Measurements from ENCODE around the gene KCNJ4. TPM values are rescaled to one million over a fixed set of nuclear protein-coding genes. Genes with fewer than 3 reads are reported as not detected.
A peak's percentile ranks its signal among the peaks of the same experiment; 100 is the strongest.
"Not testable (repeated sequence)": the region's sequence is repeated elsewhere in the genome, so short reads cannot be mapped to it uniquely, and the experiment has no call there.

KCNJ4 gene
- total RNA-seq, 1 donor from 2014 or later: 16.0 TPM

- intact Hi-C loops (cut with DNase I): no loop called here
- ATAC-seq (no peak), DNase-seq (ENCODE audit: missing footprints) (no peak)
Observed at GRCh38 chr22:38477585-38477984, 22.6 kb upstream of the KCNJ4 start.

- ATAC-seq: no peak
- intact Hi-C loops (cut with DNase I): no loop called here
- peak; percentile 9 for DNase-seq (ENCODE audit: missing footprints)
Observed at GRCh38 chr22:38474003-38474607, 19.1 kb upstream of the KCNJ4 start.

GRCh38 chr22:38471237-38471636 lies 16.2 kb upstream of the KCNJ4 start:
- intact Hi-C loops (cut with DNase I): no loop called here
- DNase-seq (ENCODE audit: missing footprints): peak; percentile 30
- ATAC-seq: no peak

DNA sequence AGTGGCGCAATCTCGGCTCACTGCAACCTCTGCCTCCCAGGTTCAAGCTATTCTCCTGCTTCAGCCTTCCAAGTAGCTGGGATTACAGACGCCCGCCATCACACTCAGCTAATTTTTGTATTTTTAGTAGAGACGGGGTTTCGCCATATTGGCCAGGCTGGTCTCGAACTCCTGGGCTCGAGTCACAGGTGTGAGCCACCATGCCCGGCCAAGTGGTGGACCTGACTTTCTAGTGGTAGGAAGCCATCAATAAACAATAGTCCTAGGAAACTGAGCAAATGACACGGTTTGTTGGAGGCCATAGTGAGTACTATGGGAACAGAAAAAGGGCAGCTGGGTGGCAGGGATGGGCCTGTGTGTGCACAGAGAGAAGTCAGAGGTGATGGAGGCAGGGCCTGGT lies 15.2 kb upstream of the KCNJ4 start:
- DNase-seq (ENCODE audit: missing footprints); intact Hi-C loops (cut with DNase I); ATAC-seq: not testable (repeated sequence)

DNA sequence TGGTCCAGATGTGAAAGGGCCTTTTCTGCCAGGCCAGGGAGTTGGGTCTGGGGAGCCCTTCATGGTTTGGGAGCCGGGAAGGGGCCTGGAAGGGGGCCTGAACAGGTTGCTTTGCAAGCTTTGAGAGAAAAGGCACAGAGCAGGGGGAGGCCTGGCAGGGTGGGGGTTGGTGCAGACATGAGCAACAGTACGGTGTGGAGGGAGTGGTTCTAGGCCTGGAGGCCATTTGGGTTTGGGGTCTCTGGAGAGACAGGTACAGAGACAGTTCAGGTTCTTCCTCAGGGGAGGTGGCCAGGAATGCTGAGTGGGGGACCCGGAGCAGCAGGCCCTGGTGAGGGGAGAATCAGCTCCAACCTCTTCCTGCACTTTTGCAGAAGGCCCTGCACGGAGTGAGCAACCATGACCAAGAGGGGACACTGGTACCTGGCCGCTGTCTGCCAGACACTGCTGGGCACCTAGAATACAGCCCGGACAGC lies 14.3 kb upstream of the KCNJ4 start:
- intact Hi-C loops (cut with DNase I): no loop called here
- DNase-seq (ENCODE audit: missing footprints) (no peak), ATAC-seq (no peak)

DNA sequence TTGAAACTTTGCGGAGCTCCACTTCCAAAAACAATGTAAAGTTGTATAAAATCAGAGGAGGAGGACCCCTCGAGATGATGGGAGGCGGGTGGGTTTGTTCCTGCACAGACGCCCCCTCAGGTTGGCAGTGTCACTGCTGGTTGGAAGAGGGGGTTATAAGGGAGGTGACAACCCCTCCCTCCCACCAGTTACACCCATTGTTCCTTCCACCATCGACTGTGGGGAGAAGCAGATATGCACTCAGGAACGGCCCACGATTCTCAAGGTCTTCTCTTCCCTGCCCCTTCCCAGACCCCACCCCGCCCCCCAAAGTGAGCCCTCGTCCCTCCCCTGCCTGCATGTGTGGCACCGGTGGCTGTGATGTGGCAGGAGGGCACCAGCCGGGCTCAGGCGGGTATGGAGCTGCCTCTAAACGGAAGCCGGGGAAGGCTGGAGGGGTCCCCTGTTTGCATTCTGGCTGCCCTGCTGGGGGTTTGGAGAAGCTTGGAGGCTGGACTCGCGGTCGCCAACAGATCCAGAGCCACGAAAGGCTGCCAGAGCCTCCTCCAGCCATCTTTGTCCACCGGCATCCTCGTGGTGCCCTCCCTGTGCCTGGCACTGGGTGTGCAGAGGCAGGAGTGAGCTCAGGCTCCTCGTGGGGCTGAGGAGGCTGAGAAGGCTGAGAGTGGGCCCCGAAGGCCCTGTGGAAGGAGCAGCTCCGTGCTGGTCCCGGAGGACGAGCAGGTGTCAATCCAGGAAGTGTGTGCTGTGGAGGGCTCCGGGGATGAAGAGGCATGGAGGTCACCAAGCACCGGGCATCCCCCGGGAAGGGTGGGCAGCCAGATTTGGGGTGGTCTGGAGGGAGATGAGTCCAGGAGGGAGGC lies 13.7 kb upstream of the KCNJ4 start:
- DNase-seq (ENCODE audit: missing footprints) (peak; percentile 51), ATAC-seq (no peak)
- intact Hi-C loops (cut with DNase I): no loop called here

DNA sequence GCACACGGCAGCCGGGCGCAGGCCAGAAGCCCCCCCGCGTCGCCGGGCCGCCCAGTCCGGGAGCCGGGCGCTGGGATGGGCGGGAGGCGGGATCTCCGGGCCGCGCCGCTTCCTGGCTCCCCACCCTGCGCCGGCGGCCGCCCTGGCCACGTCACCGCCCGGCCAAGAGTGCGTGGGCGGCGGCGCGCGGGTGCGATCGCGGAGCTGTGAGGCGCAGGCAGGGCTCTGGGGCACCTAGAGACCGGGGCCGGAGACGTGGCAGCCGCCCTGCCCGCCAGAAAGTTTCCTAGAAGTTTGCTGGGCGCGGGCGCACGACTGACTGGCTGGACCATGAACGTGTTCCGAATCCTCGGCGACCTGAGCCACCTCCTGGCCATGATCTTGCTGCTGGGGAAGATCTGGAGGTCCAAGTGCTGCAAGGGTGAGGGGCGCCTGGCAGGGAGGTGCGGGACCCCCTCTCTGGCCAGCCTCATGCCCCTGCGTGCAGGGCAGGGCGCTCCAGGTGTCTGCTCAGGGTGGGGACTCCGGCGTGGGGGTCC lies 13.0 kb upstream of the KCNJ4 start, which contains the start of gene KDELR3:
TSS of gene KDELR3 (plus strand) at position 193 of the 539 bp plus-strand sequence. CDS start at position 331, 138 bp downstream.
- ATAC-seq (peak; percentile 89), DNase-seq (ENCODE audit: missing footprints) (peak; percentile 80)
- intact Hi-C loops (cut with DNase I): no loop called here

- intact Hi-C loops (cut with DNase I): no loop called here
- ATAC-seq (no peak), DNase-seq (ENCODE audit: missing footprints) (no peak)
Observed at GRCh38 chr22:38467438-38467903, 12.5 kb upstream of the KCNJ4 start.

DNA sequence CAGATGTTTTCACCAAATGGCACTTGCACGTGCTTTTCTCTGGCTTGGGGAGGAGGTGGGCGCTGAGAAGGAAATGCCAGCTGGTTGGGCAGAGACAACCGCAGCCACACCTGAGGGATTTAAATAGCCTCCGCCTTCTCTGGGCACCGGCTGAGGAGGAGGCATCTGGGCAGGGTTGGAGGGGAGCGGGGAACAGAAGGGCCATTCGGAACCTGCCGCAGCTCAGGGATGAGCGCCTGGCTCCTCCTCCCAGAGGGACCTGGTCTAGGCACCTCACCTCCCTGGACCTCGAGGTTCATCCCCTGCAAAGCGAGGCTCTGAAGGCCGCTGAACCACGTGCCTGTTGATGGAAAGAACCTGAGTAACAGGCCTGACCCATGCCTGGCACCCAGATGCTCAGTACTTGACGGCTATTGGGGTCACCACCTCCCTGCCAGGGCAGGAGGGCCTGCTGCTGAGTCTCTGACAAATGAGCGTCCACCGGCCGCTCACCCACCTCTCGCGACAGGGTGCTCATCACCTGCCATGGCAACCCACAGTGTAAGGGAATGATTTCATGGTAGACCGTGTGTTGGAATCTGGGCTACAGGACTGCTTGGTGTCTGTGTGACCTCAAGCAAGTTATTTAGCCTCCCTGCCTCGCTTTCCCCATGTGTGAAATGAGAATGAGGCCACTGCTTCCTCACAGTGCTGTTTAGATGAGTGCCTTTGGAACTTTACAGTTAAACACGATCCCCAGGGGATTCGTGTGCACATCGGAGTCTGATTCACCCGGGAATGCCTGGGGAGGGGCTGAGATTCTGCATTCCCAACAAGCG lies 10.9 kb upstream of the KCNJ4 start:
- intact Hi-C loops (cut with DNase I): no loop called here
- ATAC-seq (no peak), DNase-seq (ENCODE audit: missing footprints) (no peak)

- intact Hi-C loops (cut with DNase I): loop anchor here (5.0 kb wide), 2 partner anchors 48 to 68 kb away; no protein-coding TSS in a partner anchor
- DNase-seq (ENCODE audit: missing footprints): no peak
- ATAC-seq: no peak
Observed at GRCh38 chr22:38464992-38465672, 10.1 kb upstream of the KCNJ4 start.

DNA sequence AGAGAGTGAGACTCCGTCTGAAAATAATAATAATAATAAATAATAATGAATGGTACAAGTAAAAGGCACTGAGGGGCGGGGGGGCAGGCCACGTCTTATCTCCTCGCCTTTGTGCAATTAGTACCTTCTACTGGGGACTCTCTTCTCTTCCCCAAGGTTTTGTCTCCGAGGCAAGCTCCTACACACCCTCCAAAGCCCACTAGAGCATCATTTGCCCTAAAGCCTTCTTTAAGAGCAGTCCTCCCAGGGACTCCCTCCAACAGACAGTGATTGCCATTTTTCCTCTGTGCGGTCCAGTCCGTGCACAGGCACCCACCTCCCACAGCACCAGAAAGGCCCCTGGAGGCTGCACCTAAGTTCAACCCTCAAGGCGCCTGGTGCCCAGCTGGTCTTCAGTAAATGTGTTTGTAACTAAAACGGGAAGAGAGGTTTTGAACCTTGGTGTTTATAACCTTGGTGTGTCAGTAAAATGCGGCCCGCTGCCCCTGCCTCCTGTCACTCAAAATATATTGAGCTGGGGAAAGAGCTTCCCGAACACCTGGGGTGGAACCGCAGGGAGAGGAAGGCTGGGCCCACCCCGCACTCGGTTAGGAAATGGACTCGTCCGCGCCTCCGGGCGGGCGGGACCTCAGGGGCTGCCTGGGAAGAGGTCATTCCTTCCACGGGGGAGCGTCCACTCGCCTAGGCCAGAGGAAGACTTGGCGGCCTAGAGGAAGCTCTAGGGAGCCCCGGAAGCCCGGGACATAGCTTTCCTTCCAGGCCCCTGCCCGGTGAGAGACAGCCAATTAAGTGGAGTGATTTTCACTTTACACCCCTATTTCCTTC lies 8.2 kb upstream of the KCNJ4 start:
- DNase-seq (ENCODE audit: missing footprints) (no peak), ATAC-seq (peak; percentile 63)
- intact Hi-C loops (cut with DNase I): loop anchor here (5.0 kb wide), 2 partner anchors 46 to 66 kb away; no protein-coding TSS in a partner anchor

DNA sequence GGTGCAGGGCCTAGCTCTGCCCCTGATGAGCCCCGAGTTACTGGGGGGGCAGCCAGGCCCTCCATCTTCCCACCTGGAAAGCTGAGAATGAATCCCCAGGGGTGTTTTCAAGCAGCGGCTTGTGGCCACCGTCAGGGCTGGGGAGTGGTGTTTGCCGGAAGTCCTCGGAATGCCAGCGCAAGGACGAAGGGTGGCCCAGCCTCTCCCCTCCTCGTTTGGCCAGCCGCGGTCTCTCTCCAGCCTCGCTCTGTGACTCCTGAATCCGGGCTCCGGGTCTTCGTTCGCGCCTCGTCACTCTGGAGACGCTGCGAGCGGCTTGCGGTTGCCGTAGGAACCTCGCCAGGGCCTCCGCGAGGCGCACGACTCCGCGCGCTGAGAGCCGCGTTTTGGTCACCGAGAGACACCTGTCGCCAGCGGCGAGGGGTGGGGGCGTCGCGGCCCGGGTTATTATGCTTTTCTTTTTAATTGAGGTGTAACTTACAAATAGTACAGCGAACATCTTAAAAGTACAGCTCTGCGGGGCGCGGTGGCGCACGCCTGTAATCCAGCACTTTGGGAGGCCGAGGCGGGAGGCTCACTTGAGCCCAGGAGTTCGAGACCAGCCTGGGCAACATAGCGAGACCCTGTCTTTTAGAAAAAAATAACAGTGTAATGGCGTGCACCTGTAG lies 6.5 kb upstream of the KCNJ4 start:
- DNase-seq (ENCODE audit: missing footprints) (peak; percentile 82), ATAC-seq (peak; percentile 64)
- intact Hi-C loops (cut with DNase I): loop anchor here (5.0 kb wide), 2 partner anchors 44 to 64 kb away; no protein-coding TSS in a partner anchor

DNA sequence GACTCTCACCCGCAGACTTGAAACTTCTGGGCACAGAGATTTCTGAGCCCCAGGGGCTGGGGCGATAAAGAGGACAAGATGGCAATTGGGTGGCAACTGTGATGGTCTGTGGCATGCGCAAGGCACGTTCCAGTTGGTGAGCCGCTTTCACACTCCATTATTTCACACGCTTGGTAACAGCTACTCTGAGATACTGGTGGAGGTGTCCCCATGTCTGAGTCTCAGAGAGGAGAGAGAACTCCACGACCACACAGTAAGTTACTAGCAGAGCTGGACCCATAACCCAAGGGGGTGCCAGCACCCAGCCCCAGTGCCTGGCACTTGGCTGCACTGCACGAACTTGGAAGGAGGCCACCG lies 6.0 kb upstream of the KCNJ4 start:
- ATAC-seq: no peak
- no peak for DNase-seq (ENCODE audit: missing footprints)
- intact Hi-C loops (cut with DNase I): loop anchor here (5.0 kb wide), 2 partner anchors 44 to 64 kb away; no protein-coding TSS in a partner anchor

- ATAC-seq (no peak), DNase-seq (ENCODE audit: missing footprints) (no peak)
- intact Hi-C loops (cut with DNase I): loop anchor here (5.0 kb wide), 2 partner anchors 43 to 63 kb away; no protein-coding TSS in a partner anchor
Observed at GRCh38 chr22:38460426-38460840, 5.4 kb upstream of the KCNJ4 start.

GRCh38 chr22:38456841-38457699 lies 2.1 kb upstream of the KCNJ4 start:
- intact Hi-C loops (cut with DNase I): no loop called here
- ATAC-seq (peak; percentile 33), DNase-seq (ENCODE audit: missing footprints) (no peak)

Data from Right ventricle myocardium inferior (tissue), 1 donor.